ENCODE data around the gene SGIP1. TPM values are rescaled to one million over a fixed set of nuclear protein-coding genes. Genes with fewer than 3 reads are reported as not detected.

Gene SGIP1
- total and polyA plus RNA-seq, 8 donors = 6.8 to 16.6 (median 8.6) TPM

DNA sequence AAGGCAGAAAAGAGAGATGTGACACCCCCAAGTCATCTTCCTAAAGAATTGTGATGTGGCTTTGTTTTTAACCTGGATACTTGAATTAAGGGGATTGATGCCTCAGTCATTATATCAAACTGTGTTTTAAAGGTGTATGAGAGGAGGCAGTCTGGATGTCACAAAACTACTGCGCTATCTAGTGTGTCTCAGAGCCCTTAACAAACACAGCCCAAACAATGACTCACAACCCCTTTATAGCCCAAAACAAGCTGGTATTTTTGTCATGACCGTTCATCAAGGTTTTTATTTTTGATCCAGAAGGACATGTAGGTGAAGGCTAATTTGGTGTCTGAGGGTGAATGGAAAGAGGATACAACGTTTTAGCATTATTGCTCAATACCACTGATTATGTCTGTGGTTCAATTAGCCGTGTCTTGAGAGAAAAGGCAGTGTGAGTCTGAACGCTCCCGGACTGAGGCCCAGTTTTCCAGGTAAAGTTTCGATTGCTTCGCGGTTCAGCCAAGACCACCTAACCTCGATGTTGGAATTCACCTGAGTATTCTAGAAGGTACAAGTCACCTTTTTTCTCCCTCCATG lies 71.6 kb downstream of the SGIP1 start:
- Histone ChIP-seq H3K4me1 (no peaks in the 10 kb centered on the region), H3K9me3 (no peaks in the 10 kb centered on the region), H3K4me3 (no peak overlapping the region), H3K36me3 (no peaks in the 10 kb centered on the region), H3K27ac (no peak overlapping the region), H3K27me3 (no peaks in the 10 kb centered on the region)
- DNase-seq (no peak), ATAC-seq (no peak)
- TF ChIP-seq, protein P1, sequence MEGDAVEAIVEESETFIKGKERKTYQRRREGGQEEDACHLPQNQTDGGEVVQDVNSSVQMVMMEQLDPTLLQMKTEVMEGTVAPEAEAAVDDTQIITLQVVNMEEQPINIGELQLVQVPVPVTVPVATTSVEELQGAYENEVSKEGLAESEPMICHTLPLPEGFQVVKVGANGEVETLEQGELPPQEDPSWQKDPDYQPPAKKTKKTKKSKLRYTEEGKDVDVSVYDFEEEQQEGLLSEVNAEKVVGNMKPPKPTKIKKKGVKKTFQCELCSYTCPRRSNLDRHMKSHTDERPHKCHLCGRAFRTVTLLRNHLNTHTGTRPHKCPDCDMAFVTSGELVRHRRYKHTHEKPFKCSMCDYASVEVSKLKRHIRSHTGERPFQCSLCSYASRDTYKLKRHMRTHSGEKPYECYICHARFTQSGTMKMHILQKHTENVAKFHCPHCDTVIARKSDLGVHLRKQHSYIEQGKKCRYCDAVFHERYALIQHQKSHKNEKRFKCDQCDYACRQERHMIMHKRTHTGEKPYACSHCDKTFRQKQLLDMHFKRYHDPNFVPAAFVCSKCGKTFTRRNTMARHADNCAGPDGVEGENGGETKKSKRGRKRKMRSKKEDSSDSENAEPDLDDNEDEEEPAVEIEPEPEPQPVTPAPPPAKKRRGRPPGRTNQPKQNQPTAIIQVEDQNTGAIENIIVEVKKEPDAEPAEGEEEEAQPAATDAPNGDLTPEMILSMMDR (IDR thresholded peaks at IDR 0.05) = no peak
- intact Hi-C loops (cut with DNase I) = no loop called here

DNA sequence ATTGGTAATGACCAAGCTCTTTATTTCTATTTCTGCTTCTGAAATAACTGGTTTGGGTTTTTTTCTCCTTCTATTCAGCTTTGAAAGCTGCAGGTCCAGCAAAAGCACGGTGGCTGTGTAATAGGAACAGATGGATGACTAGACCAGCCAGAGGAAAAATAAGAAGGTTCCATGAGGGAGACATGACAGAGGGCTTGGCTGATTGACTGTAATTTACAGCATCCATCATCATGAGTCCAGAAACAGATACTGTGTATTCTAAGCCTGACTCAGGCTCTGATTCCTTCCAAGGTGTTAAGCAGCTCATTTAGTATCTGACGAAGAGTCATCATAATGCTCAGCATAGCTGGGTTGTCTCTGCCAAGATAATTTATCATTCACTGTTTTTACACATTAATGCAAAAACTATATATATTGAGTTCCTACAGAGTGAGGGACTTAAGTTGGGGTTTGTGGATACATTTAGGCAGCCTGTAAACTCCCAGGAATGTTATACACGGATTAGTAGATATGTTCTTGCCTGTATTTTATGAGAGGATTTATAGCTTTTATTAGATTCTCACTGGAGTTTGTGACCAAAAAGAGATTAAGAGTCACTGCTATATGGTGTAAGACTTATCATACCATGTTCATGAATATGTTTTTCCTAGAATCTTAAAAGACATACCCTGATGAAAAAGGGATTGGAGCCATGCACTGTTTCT lies 72.6 kb downstream of the SGIP1 start:
- H3K27ac ChIP-seq = no peak overlapping the region
- H3K9me3 ChIP-seq = no peaks in the 10 kb centered on the region
- intact Hi-C loops (cut with DNase I) = no loop called here
- no peaks in the 10 kb centered on the region for H3K27me3 ChIP-seq
- H3K36me3 ChIP-seq = no peaks in the 10 kb centered on the region
- TF ChIP-seq, protein P1 (IDR thresholded peaks at IDR 0.05) = no peak
- ATAC-seq (no peak), DNase-seq (no peak)
- no peaks in the 10 kb centered on the region for H3K4me1 ChIP-seq
- H3K4me3 ChIP-seq = no peak overlapping the region

DNA sequence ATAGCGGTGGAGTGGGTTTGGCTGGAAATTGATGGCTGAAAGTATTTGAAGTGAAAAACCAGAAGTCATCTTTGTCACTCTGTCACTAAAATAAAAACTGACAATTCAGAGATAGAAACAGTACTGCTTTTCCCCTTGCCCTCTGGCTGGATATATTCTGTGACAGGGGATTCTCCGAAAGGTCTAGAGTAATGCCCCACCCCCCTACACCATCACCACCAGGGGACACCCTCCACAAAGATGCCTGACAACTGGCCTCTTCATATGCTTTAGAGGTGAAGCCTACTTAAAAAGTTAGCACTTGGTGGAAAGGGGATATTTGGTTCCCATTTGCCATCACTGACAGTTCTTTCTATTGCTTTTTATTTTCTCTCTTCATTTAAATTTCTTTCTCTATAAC lies 73.5 kb downstream of the SGIP1 start:
- Histone ChIP-seq H3K27ac (no peak overlapping the region), H3K9me3 (no peaks in the 10 kb centered on the region), H3K36me3 (no peaks in the 10 kb centered on the region), H3K4me3 (no peak overlapping the region), H3K4me1 (no peaks in the 10 kb centered on the region), H3K27me3 (no peaks in the 10 kb centered on the region)
- intact Hi-C loops (cut with DNase I) = no loop called here
- TF ChIP-seq, protein P1 (IDR thresholded peaks at IDR 0.05) = no peak
- ATAC-seq (no peak), DNase-seq (no peak)

DNA sequence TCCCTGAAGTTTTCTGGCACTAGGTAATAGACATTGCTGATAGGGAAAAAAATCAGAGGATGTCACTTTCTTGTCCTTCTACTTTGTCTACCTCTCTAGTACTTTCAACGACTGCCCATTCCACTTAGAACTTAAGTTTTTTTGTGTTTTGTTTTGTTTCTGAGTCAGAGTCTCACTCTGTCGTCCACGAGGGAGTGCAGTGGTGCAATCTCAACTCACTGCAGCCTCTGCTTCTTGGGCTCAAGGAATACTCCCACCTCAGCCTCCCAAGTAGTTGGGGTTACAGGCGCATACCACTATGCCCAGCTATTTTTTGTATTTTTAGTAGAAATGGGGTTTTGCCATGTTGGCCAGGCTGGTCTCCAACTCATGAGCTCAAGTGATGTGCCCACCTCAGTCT lies 79.2 kb downstream of the SGIP1 start:
- Histone ChIP-seq H3K9me3 (no peaks in the 10 kb centered on the region), H3K36me3 (no peaks in the 10 kb centered on the region), H3K27me3 (no peaks in the 10 kb centered on the region), H3K4me3 (no peak overlapping the region), H3K4me1 (no peaks in the 10 kb centered on the region), H3K27ac (no peak overlapping the region)
- ATAC-seq = no peak
- no peak for DNase-seq
- intact Hi-C loops (cut with DNase I) = no loop called here
- TF ChIP-seq, protein P1 (IDR thresholded peaks at IDR 0.05) = no peak

DNA sequence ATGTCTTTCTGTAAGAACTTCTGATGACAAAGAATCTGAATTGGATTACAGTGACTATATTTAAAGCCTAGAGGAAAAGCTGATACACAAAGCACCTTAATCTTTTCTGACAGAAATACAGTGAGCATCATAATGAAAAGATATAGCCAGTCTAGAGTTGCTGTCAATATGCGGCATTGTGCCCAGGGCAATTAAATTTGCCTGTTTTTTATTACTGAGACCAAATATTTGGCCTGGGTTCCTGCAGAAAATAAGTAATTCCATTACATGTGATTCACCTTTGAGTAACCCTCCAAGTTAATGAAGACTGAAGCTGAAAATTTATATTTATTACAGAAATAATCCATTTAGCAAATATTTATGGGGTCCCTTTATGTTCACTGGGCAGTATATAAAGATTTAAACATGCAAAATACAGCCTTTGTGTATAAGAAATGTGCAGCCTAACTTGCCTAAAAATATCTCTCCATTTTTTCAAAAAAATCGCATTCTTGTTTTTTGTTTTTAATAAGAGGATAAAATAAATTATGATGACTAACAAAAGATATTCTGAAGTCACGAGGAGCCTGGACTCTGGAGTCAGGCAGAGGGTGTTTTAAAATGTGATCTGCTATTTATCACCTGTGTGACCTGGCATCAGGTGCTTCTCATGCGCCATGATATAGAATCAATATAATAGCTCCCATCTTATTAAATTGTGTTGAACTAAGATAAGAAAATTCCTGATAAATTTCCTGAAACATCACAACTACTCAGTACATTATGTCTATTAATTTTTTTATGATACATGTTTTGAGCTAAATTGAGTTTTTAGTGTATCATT lies 83.6 kb downstream of the SGIP1 start:
- TF ChIP-seq, protein P1 (IDR thresholded peaks at IDR 0.05) = no peak
- Histone ChIP-seq H3K27me3 (no peaks in the 10 kb centered on the region), H3K9me3 (no peaks in the 10 kb centered on the region), H3K4me3 (no peak overlapping the region), H3K36me3 (no peaks in the 10 kb centered on the region), H3K4me1 (no peaks in the 10 kb centered on the region), H3K27ac (no peak overlapping the region)
- DNase-seq (no peak), ATAC-seq (no peak)
- intact Hi-C loops (cut with DNase I) = no loop called here
